HepG2 (cell line): ENCODE measurements around the gene SPAG9. TPM values are rescaled to one million over a fixed set of nuclear protein-coding genes. Genes with fewer than 3 reads are reported as not detected.

Experiments
- FOXM1 ChIP-seq: sonication (generic); formaldehyde crosslinking; IDR thresholded peaks from 2 replicates; pipeline ENCODE4 v1.5.0; 2020; ENCODE audit warnings: missing genetic modification reagents
- FOXO4 ChIP-seq: sonication (generic); formaldehyde crosslinking; conservative IDR thresholded peaks from 2 replicates; pipeline ENCODE4 v1.8.1; 2023; ENCODE audit warnings: missing genetic modification reagents
- GTF2F1 ChIP-seq: fragments of 150-350 bp; IDR thresholded peaks from 2 replicates; pipeline ENCODE4 v1.6.1; 2014; ENCODE audit warnings: low read length
- HHEX ChIP-seq: IDR thresholded peaks from 2 replicates; pipeline ENCODE4 v1.6.1; 2016; ENCODE audit warnings: control low read depth
- IRX3 ChIP-seq: sonication (generic); formaldehyde crosslinking; IDR thresholded peaks from 2 replicates; pipeline ENCODE4 v1.8.1; 2023; ENCODE audit warnings: mild to moderate bottlenecking, low read depth, missing genetic modification reagents, borderline replicate concordance
- ISX ChIP-seq: sonication (generic); formaldehyde crosslinking; conservative IDR thresholded peaks from 2 replicates; pipeline ENCODE4 v1.5.0; 2020; ENCODE audit warnings: missing genetic modification reagents
- KLF11 ChIP-seq: IDR thresholded peaks from 2 replicates; pipeline ENCODE4 v1.6.1; 2016; ENCODE audit warnings: missing compliant biosample characterization
- PRPF4 ChIP-seq: fragments of 200-400 bp; formaldehyde crosslinking; IDR thresholded peaks from 2 replicates; pipeline ENCODE4 v1.6.1; 2016; ENCODE audit warnings: low read length, low read depth; ENCODE audit not compliant: poor library complexity, severe bottlenecking
- RNF219 ChIP-seq: sonication (generic); formaldehyde crosslinking; IDR thresholded peaks from 2 replicates; pipeline ENCODE4 v1.5.0; 2020; ENCODE audit warnings: mild to moderate bottlenecking, missing genetic modification reagents
- TCF7L2 ChIP-seq: IDR thresholded peaks from 2 replicates; pipeline ENCODE4 v1.6.1; 2011; ENCODE audit warnings: mild to moderate bottlenecking, low read depth, low read length, moderate library complexity
- TFDP2 ChIP-seq: sonication (generic); formaldehyde crosslinking; IDR thresholded peaks from 2 replicates; pipeline ENCODE4 v1.4.0; 2020; ENCODE audit warnings: missing genetic modification reagents
- THAP11 ChIP-seq: IDR thresholded peaks from 2 replicates; pipeline ENCODE4 v1.6.1; 2016; ENCODE audit warnings: missing biosample characterization, missing genetic modification reagents
- TRAFD1 ChIP-seq: sonication (generic); formaldehyde crosslinking; IDR thresholded peaks from 2 replicates; pipeline ENCODE4 v1.5.1; 2020; ENCODE audit warnings: missing genetic modification reagents, mild to moderate bottlenecking, borderline replicate concordance
- ZBTB1 ChIP-seq: sonication (generic); formaldehyde crosslinking; IDR thresholded peaks from 2 replicates; pipeline ENCODE4 v1.4.0; 2020; ENCODE audit warnings: missing genetic modification reagents, borderline replicate concordance
- ZNF232 ChIP-seq: sonication (generic); formaldehyde crosslinking; IDR thresholded peaks from 2 replicates; pipeline ENCODE4 v1.4.0; 2020; ENCODE audit warnings: missing genetic modification reagents, borderline replicate concordance
- ZNF260 ChIP-seq: sonication (generic); formaldehyde crosslinking; IDR thresholded peaks from 2 replicates; pipeline ENCODE4 v1.4.0; 2020; ENCODE audit warnings: missing genetic modification reagents, low read depth, mild to moderate bottlenecking, borderline replicate concordance
- ZNF264 ChIP-seq: sonication (generic); formaldehyde crosslinking; IDR thresholded peaks from 2 replicates; pipeline ENCODE4 v1.4.0; 2020; ENCODE audit warnings: missing genetic modification reagents
- ZNF747 ChIP-seq: sonication (generic); formaldehyde crosslinking; IDR thresholded peaks from 2 replicates; pipeline ENCODE4 v1.8.1; 2023; ENCODE audit warnings: missing genetic modification reagents, mild to moderate bottlenecking, borderline replicate concordance
- ZNF749 ChIP-seq: sonication (generic); formaldehyde crosslinking; IDR thresholded peaks from 2 replicates; pipeline ENCODE4 v1.8.0; 2022; ENCODE audit warnings: mild to moderate bottlenecking, missing genetic modification reagents, moderate library complexity, borderline replicate concordance
- ZNF770 ChIP-seq: sonication (generic); formaldehyde crosslinking; IDR thresholded peaks from 2 replicates; pipeline ENCODE4 v1.5.0; 2020; ENCODE audit warnings: mild to moderate bottlenecking, missing genetic modification reagents
- ZSCAN21 ChIP-seq: sonication (generic); formaldehyde crosslinking; IDR thresholded peaks from 2 replicates; pipeline ENCODE4 v1.8.0; 2022; ENCODE audit warnings: mild to moderate bottlenecking, missing genetic modification reagents, moderate library complexity, borderline replicate concordance
- polyA plus RNA-seq, 8 experiments: library from polyadenylated mRNA; depleted of rRNA in 3 of 8; stranded (reverse) in 7 of 8; unstranded in 1 of 8; fragments of >200 nt; fragmentation: Illumina TruSeq in 4 of 8; extraction: Trizol in 4 of 8; gene quantifications; 2 replicates each; pipeline versions ENCODE4 v1.2.1 to v1.2.3, GENCODE V29; 2011 to 2016; ENCODE audit warnings: low read depth in 4 of 8, missing spikeins in 1 of 8, mixed read lengths in 1 of 8; ENCODE audit not compliant: insufficient read depth in 1 of 8
- total RNA-seq, 5 experiments: library from RNA; depleted of rRNA; stranded (reverse); fragments of >200 nt; fragmentation: Illumina TruSeq; extraction: Trizol; gene quantifications; 2 replicates each; pipeline ENCODE4 v1.2.3, GENCODE V29; 2016; ENCODE audit warnings: low read depth in 1 of 5

The SPAG9 gene
- total and polyA plus RNA-seq, 2 of the 13 experiments (the other 11 are each of a cell fraction or from before 2014, with no cell fraction given) = 43.2 to 78.6 TPM

GRCh38 chr17:51121620-51122472 lies 1.2 kb upstream of the SPAG9 start (continued):
- TF ChIP-seq ZBTB1 (CRISPR knock-in tag) (no peak), ZNF749 (CRISPR knock-in tag) (no peak), ZNF747 (CRISPR knock-in tag) (0 out of 2 replicates have a peak, but pooled peaks have one; percentile 72), ZNF232 (CRISPR knock-in tag) (no peak), TFDP2 (CRISPR knock-in tag) (peak; percentile 50), IRX3 (CRISPR knock-in tag) (no peak), TRAFD1 (CRISPR knock-in tag) (no peak), ZSCAN21 (CRISPR knock-in tag) (no peak), FOXM1 (CRISPR knock-in tag) (no peak), GTF2F1 (no peak), ZNF260 (CRISPR knock-in tag) (no peak), RNF219 (CRISPR knock-in tag) (no peak), HHEX (CRISPR knock-in tag) (no peak), ZNF770 (CRISPR knock-in tag) (no peak), ZNF264 (CRISPR knock-in tag) (0 out of 2 replicates have a peak, but pooled peaks have one; percentile 19), PRPF4 (no peak), THAP11 (CRISPR knock-in tag) (peak; percentile 55; the same call in 1 of the 2 replicates), TCF7L2 (no peak), FOXO4 (CRISPR knock-in tag) (no peak), KLF11 (0 out of 2 replicates have a peak, but pooled peaks have one; percentile 25), ISX (CRISPR knock-in tag) (no peak)
